HG02623 (cell line): ENCODE data around the gene DAB2IP.

Experiments
- ATAC-seq: cut with Tn5 transposase; IDR thresholded peaks from one replicate; pipeline ENCODE4 v1.9.1; 2021; ENCODE audit warnings: moderate library complexity; ENCODE audit not compliant: unreplicated experiment

The DAB2IP gene

GRCh38 chr9:121755581-121755980 lies 104.1 kb downstream of the DAB2IP start:
- no peak for ATAC-seq

DNA sequence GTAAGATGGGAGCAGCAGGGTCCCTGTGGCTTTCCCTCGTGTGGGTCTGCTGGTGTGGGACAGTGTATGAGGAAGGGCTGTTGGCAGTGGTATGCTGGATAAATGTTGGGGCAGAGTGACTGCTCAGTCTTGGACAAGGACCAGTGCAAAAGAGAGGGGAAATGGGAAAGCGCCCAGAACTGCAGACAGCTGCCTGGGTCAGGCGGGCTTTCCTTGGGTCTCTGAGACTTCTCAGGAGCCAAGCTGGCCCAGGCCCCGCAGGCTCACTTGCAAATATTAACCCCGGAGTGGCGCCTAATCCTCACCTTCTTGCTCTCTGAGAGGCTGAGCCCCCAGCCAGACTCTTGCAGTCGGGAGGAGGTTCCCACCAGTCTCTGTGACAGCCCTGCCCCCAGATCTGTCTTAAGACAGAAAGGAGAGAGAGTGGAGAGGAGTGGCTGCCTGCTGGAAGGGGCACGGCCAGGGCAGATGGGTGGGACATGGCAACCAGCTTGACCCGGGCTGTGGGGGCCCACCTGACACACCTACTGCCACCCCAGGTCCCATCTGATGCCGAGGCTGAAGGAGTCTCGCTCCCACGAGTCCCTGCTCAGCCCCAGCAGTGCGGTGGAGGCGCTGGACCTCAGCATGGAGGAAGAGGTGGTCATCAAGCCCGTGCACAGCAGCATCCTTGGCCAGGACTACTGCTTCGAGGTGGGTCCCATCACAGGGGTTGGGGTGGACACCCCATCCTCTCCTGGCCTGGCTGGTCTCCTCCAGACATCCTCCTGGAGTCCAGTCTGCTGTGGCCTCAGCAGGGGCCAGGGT lies 105.2 kb downstream of the DAB2IP start:
- ATAC-seq = no peak

DNA sequence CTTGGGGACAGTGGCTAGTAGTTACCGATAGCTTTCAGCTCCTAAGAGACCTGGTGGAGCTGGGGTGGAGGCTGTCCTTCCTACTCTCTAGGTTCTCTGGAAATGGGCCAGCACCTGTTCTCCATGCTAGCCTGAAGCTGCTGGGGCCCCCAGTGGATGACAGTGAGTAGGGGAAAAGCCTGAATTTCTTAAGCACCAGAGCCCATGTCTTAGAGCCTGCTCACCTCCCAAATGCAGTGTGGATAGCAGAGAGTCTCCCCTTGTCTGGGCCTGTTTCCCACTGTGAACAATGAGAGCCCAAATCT lies 105.8 kb downstream of the DAB2IP start:
- ATAC-seq = no peak

- no peak for ATAC-seq
Measured at GRCh38 chr9:121758693-121759092, 107.3 kb downstream of the DAB2IP start.

- ATAC-seq = no peak
Measured at GRCh38 chr9:121759996-121760395, 108.6 kb downstream of the DAB2IP start.

DNA sequence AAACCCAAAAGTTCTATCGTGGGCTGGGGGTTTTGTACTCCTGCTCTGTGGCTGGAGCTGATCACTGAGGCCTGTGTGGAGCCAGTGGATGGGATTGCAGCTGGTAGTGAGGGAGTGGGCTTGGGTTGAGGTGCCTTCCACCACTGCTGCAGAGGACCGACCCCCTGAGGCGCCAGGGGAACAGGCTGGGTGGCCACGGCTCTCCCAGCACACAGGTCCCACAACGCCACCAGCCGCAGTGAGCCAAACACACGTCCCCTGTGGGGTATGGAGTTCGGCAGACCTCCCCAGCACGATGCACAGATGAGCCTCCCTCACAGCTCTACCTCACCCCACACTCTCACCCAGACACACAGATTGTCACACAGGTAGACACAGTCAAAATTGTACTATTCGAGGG lies 109.1 kb downstream of the DAB2IP start:
- no peak for ATAC-seq

- ATAC-seq = no peak
Measured at GRCh38 chr9:121763131-121763530, 111.7 kb downstream of the DAB2IP start.

DNA sequence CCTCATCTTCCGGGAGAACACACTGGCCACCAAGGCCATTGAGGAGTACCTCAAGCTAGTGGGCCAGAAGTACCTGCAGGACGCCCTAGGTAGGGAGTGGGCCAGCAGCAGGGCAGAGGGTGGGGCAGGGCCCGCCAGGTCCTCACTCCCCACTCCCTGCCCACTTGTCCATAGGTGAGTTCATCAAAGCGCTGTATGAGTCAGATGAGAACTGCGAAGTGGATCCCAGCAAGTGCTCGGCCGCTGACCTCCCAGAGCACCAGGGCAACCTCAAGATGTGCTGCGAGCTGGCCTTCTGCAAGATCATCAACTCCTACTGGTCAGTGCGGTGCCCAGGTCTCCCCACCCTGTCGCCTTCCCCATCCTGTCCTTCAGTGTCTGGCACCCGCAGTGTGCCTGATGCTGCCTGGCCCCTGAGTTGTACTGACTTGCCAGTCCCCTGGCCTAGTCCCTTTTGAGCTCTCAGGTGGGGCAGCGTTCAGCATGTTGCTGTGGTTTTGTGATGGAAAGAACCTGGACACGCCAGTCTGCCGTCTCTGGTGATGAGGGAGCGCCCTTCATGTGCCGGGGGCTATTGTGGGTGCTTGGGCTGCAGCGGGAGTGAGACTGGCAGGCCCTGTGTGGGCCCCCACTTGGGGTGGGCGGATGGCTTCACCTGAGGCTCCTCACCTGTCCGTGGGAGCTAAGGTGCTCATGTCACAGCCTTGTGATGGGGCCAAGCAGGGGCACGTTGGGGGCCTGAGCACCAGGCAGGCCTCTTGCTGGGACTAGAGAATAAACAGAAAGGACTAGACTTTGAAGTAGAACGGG lies 112.3 kb downstream of the DAB2IP start:
- ATAC-seq = no peak

GRCh38 chr9:121764371-121764730 lies 112.9 kb downstream of the DAB2IP start:
- ATAC-seq = no peak

- no peak for ATAC-seq
Measured at GRCh38 chr9:121765021-121765950, 113.9 kb downstream of the DAB2IP start.

DNA sequence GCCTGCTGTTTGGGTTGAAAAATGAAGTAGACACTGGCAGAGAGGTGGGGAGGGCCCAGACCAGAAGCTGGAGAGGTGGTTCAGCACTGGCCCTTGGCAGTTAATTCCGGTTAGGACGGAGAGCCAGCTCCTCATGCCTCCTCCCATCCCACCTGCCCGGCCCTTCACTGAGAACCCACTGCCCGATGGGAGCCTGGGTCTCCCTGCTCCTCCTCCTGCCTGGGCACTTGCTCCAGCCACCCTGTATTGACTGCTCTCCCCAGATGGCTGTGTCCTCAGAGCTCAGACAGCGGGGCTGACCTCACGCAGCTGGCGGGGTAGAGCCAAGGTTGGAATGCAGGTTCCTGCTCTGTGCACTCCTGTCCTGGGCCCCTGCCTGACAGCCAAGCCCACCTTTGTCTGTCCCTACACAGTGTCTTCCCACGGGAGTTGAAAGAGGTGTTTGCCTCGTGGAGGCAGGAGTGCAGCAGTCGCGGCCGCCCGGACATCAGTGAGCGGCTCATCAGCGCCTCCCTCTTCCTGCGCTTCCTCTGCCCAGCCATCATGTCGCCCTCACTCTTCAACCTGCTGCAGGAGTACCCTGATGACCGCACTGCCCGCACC lies 114.7 kb downstream of the DAB2IP start:
- ATAC-seq = no peak

- ATAC-seq = no peak
Measured at GRCh38 chr9:121767171-121767769, 115.8 kb downstream of the DAB2IP start.

DNA sequence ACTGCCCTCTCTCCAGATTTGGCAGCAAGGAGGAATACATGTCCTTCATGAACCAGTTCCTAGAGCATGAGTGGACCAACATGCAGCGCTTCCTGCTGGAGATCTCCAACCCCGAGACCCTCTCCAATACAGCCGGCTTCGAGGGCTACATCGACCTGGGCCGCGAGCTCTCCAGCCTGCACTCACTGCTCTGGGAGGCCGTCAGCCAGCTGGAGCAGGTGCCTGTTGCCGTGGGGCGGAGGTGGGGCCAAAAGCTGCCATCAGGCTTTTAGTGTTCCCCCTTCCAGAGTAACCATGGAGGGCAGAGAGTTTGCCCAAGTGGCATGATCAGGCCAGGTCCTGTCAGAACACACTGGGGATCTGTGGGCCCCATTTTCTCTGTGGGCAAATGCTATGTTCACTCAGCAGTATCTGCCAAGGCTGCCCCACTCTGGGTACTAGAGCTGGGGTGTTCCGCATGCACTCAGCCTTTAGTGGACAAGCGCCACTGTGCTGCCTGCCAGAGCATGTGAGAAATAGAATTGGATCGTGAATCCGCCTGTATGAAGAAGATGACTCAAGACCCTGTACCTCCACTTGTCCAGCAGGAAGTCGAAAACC lies 117.1 kb downstream of the DAB2IP start:
- ATAC-seq = no peak

GRCh38 chr9:121769939-121770338 lies 118.5 kb downstream of the DAB2IP start:
- ATAC-seq = no peak

DNA sequence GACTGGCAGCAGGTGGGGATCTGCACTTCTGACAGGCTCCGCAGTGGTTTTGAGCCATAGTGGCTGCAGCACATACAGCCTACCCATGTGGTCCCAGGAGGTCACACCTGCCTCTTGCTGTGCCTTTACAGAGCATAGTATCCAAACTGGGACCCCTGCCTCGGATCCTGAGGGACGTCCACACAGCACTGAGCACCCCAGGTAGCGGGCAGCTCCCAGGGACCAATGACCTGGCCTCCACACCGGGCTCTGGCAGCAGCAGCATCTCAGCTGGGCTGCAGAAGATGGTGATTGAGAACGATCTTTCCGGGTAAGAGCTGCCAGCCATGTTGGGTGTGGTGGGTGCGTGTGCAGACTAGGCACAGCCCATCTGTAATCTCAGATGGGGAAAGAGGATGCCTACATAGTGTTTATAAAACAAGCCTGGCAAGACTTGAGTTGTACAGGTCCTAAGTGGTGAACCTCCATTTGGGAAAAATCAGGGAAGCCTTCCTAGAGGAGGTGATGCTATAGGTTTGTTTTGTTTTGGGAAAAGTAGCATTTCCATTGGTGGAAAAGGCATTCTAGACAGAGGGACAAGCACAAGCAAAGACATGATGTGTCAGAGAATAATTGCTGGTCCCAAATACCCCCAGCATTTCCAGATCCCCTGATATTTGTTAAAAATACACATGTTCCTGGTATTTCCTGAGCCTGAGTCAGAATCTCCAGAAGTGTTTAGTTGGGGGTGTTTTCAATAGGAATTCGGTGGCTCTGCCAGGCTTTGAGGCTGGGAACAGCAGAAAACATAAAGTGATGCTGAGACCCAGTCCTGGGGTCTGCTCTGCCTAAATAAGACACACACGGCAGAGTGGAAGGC lies 119.2 kb downstream of the DAB2IP start:
- no peak for ATAC-seq

DNA sequence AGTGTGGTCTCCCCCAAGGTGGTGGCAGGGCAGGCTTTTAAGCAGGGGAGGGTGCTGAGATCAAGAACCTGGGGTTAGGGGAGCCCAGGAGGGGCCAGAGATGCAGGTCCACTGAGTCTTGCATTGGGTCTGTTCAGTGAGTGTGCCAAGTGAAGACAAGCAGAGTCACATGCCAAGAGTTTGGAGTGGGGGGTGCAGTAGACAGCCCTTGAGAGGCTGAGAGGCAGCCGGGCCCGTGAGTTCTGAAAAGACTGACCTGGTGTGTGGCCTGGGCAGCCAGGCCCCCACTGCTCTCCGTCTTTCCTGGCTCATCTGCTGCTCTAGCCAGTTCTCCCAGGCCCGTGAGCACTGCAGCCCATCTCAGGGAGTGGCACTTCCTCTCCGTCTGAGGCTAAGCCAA lies 120.0 kb downstream of the DAB2IP start:
- no peak for ATAC-seq

- ATAC-seq = no peak
Measured at GRCh38 chr9:121771851-121772599, 120.6 kb downstream of the DAB2IP start.

- ATAC-seq = no peak
Measured at GRCh38 chr9:121772600-121773285, 121.3 kb downstream of the DAB2IP start.
